Liver (tissue), 9 donors: ENCODE data around the gene R3HDML. TPM values are rescaled to one million over a fixed set of nuclear protein-coding genes. Genes with fewer than 3 reads are reported as not detected.

Experiments
- DNase-seq: peaks from one replicate; pipeline ENCODE4 v3.0.0-alpha.2; 2017; ENCODE audit warnings: low spot score
- H3K27ac ChIP-seq, 2 donors: one replicate each; pipeline ENCODE4 v1.7.0; 2013; ENCODE audit warnings: inconsistent platforms in 2 of 2, low read length in 2 of 2, control low read depth in 1 of 2, low read depth in 1 of 2, mild to moderate bottlenecking in 1 of 2
- H3K27me3 ChIP-seq, 4 donors: one replicate each; pipeline versions ENCODE4 v1.6.1 to v1.7.0; 2013; ENCODE audit warnings: low read length in 3 of 4, inconsistent platforms in 1 of 4, mild to moderate bottlenecking in 1 of 4, moderate library complexity in 1 of 4; ENCODE audit not compliant: control insufficient read depth in 4 of 4, insufficient read depth in 4 of 4
- H3K36me3 ChIP-seq, 4 donors: one replicate each; pipeline versions ENCODE4 v1.6.1 to v1.7.0; 2013; ENCODE audit warnings: low read length in 3 of 4, mild to moderate bottlenecking in 3 of 4, low read depth in 1 of 4, moderate library complexity in 1 of 4; ENCODE audit not compliant: control insufficient read depth in 4 of 4, insufficient read depth in 3 of 4
- H3K4me1 ChIP-seq, 4 donors: one replicate each; pipeline versions ENCODE4 v1.6.1 to v1.7.0; 2013; ENCODE audit warnings: low read length in 3 of 4, mild to moderate bottlenecking in 3 of 4, moderate library complexity in 1 of 4; ENCODE audit not compliant: control insufficient read depth in 4 of 4, insufficient read depth in 4 of 4
- H3K4me3 ChIP-seq, 3 donors: one replicate each; pipeline versions ENCODE4 v1.6.1 to v1.7.0; 2013; ENCODE audit warnings: low read length in 3 of 3, control low read depth in 1 of 3, low read depth in 1 of 3, mild to moderate bottlenecking in 1 of 3
- H3K9ac ChIP-seq, 2 donors: one replicate each; pipeline ENCODE4 v1.7.0; 2013; ENCODE audit warnings: low read length in 2 of 2, mild to moderate bottlenecking in 2 of 2, moderate library complexity in 2 of 2, control low read depth in 1 of 2, low read depth in 1 of 2
- H3K9me3 ChIP-seq, 4 donors: one replicate each; pipeline versions ENCODE4 v1.6.1 to v1.7.0; 2013; ENCODE audit warnings: low read length in 3 of 4; ENCODE audit not compliant: control insufficient read depth in 4 of 4
- EGR1 ChIP-seq, 2 donors: IDR thresholded peaks; 2 replicates each; pipeline ENCODE4 v1.6.1; 2016 to 2018; ENCODE audit warnings: antibody characterized with exemption in 2 of 2, low read depth in 2 of 2
- FOXA1 ChIP-seq: IDR thresholded peaks from 2 replicates; pipeline ENCODE4 v1.6.1; 2016; ENCODE audit warnings: antibody characterized with exemption
- FOXA2 ChIP-seq: IDR thresholded peaks from 2 replicates; pipeline ENCODE4 v1.6.1; 2016; ENCODE audit warnings: antibody characterized with exemption
- GABPA ChIP-seq, 2 donors: IDR thresholded peaks in 1 of 2; conservative IDR thresholded peaks in 1 of 2; 2 replicates each; pipeline ENCODE4 v1.6.1; 2016; ENCODE audit warnings: antibody characterized with exemption in 2 of 2, mild to moderate bottlenecking in 1 of 2, moderate library complexity in 1 of 2
- HNF4A ChIP-seq, 2 donors: conservative IDR thresholded peaks; 2 replicates each; pipeline ENCODE4 v1.6.1; 2016; ENCODE audit warnings: antibody characterized with exemption in 2 of 2, mild to moderate bottlenecking in 2 of 2
- HNF4G ChIP-seq: IDR thresholded peaks from 2 replicates; pipeline ENCODE4 v1.6.1; 2016; ENCODE audit warnings: antibody characterized with exemption
- JUND ChIP-seq, 2 donors: IDR thresholded peaks; 2 replicates each; pipeline ENCODE4 v1.6.1; 2016; ENCODE audit warnings: antibody characterized with exemption in 2 of 2
- NR2F2 ChIP-seq: IDR thresholded peaks from 2 replicates; pipeline ENCODE4 v1.6.1; 2016; ENCODE audit warnings: antibody characterized with exemption
- RAD21 ChIP-seq, 2 donors: IDR thresholded peaks; 2 replicates each; pipeline ENCODE4 v1.6.1; 2016; ENCODE audit warnings: antibody characterized with exemption in 2 of 2, mild to moderate bottlenecking in 2 of 2
- RXRA ChIP-seq, 2 donors: IDR thresholded peaks; 2 replicates each; pipeline ENCODE4 v1.6.1; 2017 to 2018; ENCODE audit warnings: antibody characterized with exemption in 2 of 2, mild to moderate bottlenecking in 1 of 2
- SP1 ChIP-seq: IDR thresholded peaks from 2 replicates; pipeline ENCODE4 v1.6.1; 2018; ENCODE audit warnings: antibody characterized with exemption, mild to moderate bottlenecking
- TAF1 ChIP-seq: conservative IDR thresholded peaks from 2 replicates; pipeline ENCODE4 v1.6.1; 2016; ENCODE audit warnings: antibody characterized with exemption, mild to moderate bottlenecking
- YY1 ChIP-seq: IDR thresholded peaks from 2 replicates; pipeline ENCODE4 v1.6.1; 2016; ENCODE audit warnings: antibody characterized with exemption, mild to moderate bottlenecking
- WGBS: extraction: QIAGEN DNeasy Blood & Tissue Kit; methylation state at CpG from one replicate; pipeline ENCODE4 v1.1.7; 2013; 5-methylcytosine and 5-hydroxymethylcytosine counted together
- polyA plus RNA-seq, 2 donors: library from polyadenylated mRNA; stranded (reverse) in 1 of 2; unstranded in 1 of 2; fragments of 200-250 nt in 1 of 2; fragments of >200 nt in 1 of 2; fragmentation: Nextera tagmentation in 1 of 2; extraction: Ambion mirVana in 1 of 2; gene quantifications; one replicate each; pipeline versions ENCODE4 v1.2.1 to v1.2.3, GENCODE V29; 2013 to 2015
- total RNA-seq, 2 donors: library from RNA; depleted of rRNA; stranded (reverse); fragments of >200 nt; gene quantifications; one replicate each; pipeline ENCODE4 v1.2.3, GENCODE V29; 2014
- TF ChIP-seq, protein P1 (sequence below): fragments of 150-350 bp; IDR thresholded peaks from 2 replicates; pipeline ENCODE4 v1.5.1; 2017; ENCODE audit warnings: improper control_type of control experiment, low read depth, low read length; ENCODE audit not compliant: missing input control
- TF ChIP-seq, protein P2 (sequence below): IDR thresholded peaks from 2 replicates; pipeline ENCODE4 v1.6.1; 2016; ENCODE audit warnings: antibody characterized with exemption
- TF ChIP-seq, protein P3 (sequence below): IDR thresholded peaks from 2 replicates; pipeline ENCODE4 v1.6.1; 2016; ENCODE audit warnings: antibody characterized with exemption
- TF ChIP-seq, protein P4 (sequence below): IDR thresholded peaks from 2 replicates; pipeline ENCODE4 v1.6.1; 2016; ENCODE audit warnings: antibody characterized with exemption, mild to moderate bottlenecking
- TF ChIP-seq, protein P5 (sequence below): IDR thresholded peaks from 2 replicates; pipeline ENCODE4 v1.6.1; 2016; ENCODE audit warnings: antibody characterized with exemption
- donor health status: healthy.
- donor health status: healthy.
- donor health status: healthy.
- donor health status: healthy.
- donor health status: healthy.

Gene R3HDML
- total and polyA plus RNA-seq, 4 donors, result not detected

DNA sequence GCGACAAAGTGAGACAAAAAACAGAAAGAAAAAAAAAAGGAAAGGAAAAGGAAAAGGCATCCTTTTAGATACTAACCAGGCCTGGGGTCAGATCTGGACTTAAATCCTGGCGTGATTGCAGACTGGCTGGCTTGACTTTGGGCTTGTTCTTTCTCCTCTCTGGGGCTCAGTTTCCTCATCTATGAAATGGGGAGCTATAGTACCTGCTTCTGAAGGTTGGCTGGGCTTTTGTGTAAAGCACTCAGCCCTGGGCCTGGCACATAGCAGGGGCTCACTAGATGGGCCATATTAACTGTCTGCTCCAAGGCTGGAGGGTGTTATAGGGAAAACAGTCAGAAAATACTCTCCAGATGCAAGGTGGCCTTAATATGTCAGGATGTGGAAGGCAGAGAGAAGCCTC, 1.2 kb upstream of the R3HDML start:
- peaks cover 0 to 6% (median 0%) of the 10 kb centered on the region in 4 donors for H3K27me3 ChIP-seq
- no peak overlapping the region for H3K4me3 ChIP-seq
- 80% methylated on average over 2 of the region's 2 CpGs for WGBS
- DNase-seq, result no peak
- no peak overlapping the region for H3K9ac ChIP-seq
- H3K36me3 ChIP-seq, result no peaks in the 10 kb centered on the region
- H3K9me3 ChIP-seq, result no peaks in the 10 kb centered on the region
- H3K4me1 ChIP-seq, result no peaks in the 10 kb centered on the region
- no peak for TF ChIP-seq FOXA1
- TF ChIP-seq, protein P1, sequence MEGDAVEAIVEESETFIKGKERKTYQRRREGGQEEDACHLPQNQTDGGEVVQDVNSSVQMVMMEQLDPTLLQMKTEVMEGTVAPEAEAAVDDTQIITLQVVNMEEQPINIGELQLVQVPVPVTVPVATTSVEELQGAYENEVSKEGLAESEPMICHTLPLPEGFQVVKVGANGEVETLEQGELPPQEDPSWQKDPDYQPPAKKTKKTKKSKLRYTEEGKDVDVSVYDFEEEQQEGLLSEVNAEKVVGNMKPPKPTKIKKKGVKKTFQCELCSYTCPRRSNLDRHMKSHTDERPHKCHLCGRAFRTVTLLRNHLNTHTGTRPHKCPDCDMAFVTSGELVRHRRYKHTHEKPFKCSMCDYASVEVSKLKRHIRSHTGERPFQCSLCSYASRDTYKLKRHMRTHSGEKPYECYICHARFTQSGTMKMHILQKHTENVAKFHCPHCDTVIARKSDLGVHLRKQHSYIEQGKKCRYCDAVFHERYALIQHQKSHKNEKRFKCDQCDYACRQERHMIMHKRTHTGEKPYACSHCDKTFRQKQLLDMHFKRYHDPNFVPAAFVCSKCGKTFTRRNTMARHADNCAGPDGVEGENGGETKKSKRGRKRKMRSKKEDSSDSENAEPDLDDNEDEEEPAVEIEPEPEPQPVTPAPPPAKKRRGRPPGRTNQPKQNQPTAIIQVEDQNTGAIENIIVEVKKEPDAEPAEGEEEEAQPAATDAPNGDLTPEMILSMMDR, result no peak
- TF ChIP-seq, protein P2, sequence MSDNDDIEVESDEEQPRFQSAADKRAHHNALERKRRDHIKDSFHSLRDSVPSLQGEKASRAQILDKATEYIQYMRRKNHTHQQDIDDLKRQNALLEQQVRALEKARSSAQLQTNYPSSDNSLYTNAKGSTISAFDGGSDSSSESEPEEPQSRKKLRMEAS, result no peak
- TF ChIP-seq HNF4A (conservative IDR thresholded peaks at IDR 0.05), result no peak
- no peak for TF ChIP-seq JUND (IDR thresholded peaks at IDR 0.05)
- TF ChIP-seq TAF1, result no peak
- H3K27ac ChIP-seq, result no peak overlapping the region

DNA sequence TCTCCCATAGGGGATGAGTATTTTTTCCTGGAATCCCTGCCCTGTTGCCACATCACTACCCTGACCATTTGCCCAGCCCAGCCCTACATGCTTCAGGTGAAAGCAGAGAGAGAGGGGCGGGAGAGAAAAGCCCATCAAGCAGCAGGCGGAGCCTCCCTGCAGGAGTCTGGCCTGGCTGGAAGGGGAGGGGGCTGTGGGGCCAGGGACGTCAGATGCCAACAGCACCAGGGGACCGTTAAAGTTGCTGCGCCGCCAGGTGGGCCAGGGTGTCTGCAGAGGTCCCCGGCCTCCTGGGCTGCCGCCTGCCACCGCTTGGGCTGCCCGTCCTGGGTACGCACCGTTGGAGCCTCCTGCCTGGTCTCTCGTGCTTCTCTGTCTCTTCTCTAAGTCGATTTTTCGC, 757 bp upstream of the R3HDML start:
- no peaks in the 10 kb centered on the region for H3K36me3 ChIP-seq
- 44% methylated on average over 15 of the region's 15 CpGs for WGBS
- no peak for DNase-seq

More for the DNA sequence above, 757 bp upstream of the R3HDML start:
- H3K27ac ChIP-seq, result no peak overlapping the region
- TF ChIP-seq EGR1 (IDR thresholded peaks at IDR 0.05; ENCODE audit: low read depth in 2 of 2) (no peak), JUND (IDR thresholded peaks at IDR 0.05) (no peak), HNF4A (conservative IDR thresholded peaks at IDR 0.05) (no peak), FOXA1 (no peak), GABPA (IDR thresholded peaks at IDR 0.05 in 1 of 2, conservative IDR thresholded peaks at IDR 0.05 in 1 of 2) (no peak), NR2F2 (no peak), RXRA (IDR thresholded peaks at IDR 0.05) (no peak), TAF1 (no peak), YY1 (no peak), SP1 (no peak), FOXA2 (no peak), RAD21 (IDR thresholded peaks at IDR 0.05) (no peak), HNF4G (no peak)
- TF ChIP-seq, protein P3, sequence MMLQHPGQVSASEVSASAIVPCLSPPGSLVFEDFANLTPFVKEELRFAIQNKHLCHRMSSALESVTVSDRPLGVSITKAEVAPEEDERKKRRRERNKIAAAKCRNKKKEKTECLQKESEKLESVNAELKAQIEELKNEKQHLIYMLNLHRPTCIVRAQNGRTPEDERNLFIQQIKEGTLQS, result no peak
- TF ChIP-seq, protein P4, sequence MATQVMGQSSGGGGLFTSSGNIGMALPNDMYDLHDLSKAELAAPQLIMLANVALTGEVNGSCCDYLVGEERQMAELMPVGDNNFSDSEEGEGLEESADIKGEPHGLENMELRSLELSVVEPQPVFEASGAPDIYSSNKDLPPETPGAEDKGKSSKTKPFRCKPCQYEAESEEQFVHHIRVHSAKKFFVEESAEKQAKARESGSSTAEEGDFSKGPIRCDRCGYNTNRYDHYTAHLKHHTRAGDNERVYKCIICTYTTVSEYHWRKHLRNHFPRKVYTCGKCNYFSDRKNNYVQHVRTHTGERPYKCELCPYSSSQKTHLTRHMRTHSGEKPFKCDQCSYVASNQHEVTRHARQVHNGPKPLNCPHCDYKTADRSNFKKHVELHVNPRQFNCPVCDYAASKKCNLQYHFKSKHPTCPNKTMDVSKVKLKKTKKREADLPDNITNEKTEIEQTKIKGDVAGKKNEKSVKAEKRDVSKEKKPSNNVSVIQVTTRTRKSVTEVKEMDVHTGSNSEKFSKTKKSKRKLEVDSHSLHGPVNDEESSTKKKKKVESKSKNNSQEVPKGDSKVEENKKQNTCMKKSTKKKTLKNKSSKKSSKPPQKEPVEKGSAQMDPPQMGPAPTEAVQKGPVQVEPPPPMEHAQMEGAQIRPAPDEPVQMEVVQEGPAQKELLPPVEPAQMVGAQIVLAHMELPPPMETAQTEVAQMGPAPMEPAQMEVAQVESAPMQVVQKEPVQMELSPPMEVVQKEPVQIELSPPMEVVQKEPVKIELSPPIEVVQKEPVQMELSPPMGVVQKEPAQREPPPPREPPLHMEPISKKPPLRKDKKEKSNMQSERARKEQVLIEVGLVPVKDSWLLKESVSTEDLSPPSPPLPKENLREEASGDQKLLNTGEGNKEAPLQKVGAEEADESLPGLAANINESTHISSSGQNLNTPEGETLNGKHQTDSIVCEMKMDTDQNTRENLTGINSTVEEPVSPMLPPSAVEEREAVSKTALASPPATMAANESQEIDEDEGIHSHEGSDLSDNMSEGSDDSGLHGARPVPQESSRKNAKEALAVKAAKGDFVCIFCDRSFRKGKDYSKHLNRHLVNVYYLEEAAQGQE, result no peak
- TF ChIP-seq, protein P2, result no peak
- TF ChIP-seq, protein P1, result no peak
- TF ChIP-seq, protein P5, sequence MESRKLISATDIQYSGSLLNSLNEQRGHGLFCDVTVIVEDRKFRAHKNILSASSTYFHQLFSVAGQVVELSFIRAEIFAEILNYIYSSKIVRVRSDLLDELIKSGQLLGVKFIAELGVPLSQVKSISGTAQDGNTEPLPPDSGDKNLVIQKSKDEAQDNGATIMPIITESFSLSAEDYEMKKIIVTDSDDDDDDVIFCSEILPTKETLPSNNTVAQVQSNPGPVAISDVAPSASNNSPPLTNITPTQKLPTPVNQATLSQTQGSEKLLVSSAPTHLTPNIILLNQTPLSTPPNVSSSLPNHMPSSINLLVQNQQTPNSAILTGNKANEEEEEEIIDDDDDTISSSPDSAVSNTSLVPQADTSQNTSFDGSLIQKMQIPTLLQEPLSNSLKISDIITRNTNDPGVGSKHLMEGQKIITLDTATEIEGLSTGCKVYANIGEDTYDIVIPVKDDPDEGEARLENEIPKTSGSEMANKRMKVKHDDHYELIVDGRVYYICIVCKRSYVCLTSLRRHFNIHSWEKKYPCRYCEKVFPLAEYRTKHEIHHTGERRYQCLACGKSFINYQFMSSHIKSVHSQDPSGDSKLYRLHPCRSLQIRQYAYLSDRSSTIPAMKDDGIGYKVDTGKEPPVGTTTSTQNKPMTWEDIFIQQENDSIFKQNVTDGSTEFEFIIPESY, result no peak
- no peak overlapping the region for H3K4me3 ChIP-seq
- H3K9me3 ChIP-seq, result no peaks in the 10 kb centered on the region
- peaks cover 0 to 6% (median 0%) of the 10 kb centered on the region in 4 donors for H3K27me3 ChIP-seq
- no peak overlapping the region for H3K9ac ChIP-seq
- no peaks in the 10 kb centered on the region for H3K4me1 ChIP-seq
